NAMALWA (cell line): ENCODE measurements around the gene APBB1IP.
"Not testable (repeated sequence)": the region's sequence is repeated elsewhere in the genome, so short reads cannot be mapped to it uniquely, and the experiment has no call there.

Experiments
- DNase-seq: peaks from one replicate; pipeline ENCODE4 v3.0.0-alpha.2; 2015; ENCODE audit warnings: low spot score

The APBB1IP gene

GRCh38 chr10:26477501-26477900 lies 39.4 kb downstream of the APBB1IP start:
- no peak for DNase-seq

GRCh38 chr10:26478061-26478460 lies 39.9 kb downstream of the APBB1IP start:
- peak; percentile 78 for DNase-seq

- DNase-seq, result peak; percentile 70
Measured at GRCh38 chr10:26479766-26480492, 41.8 kb downstream of the APBB1IP start.

GRCh38 chr10:26481315-26481692 lies 43.2 kb downstream of the APBB1IP start:
- peak; percentile 56 for DNase-seq

GRCh38 chr10:26481914-26482550 lies 43.9 kb downstream of the APBB1IP start:
- DNase-seq, result peak; percentile 81

- DNase-seq, result no peak
Measured at GRCh38 chr10:26483554-26483953, 45.4 kb downstream of the APBB1IP start.

- DNase-seq, result no peak
Measured at GRCh38 chr10:26485150-26485941, 47.2 kb downstream of the APBB1IP start.

- no peak for DNase-seq
Measured at GRCh38 chr10:26486304-26486703, 48.2 kb downstream of the APBB1IP start.

GRCh38 chr10:26486990-26487850 lies 49.1 kb downstream of the APBB1IP start:
- no peak for DNase-seq

- DNase-seq, result no peak
Measured at GRCh38 chr10:26488344-26488743, 50.2 kb downstream of the APBB1IP start.

GRCh38 chr10:26489081-26489480 lies 50.9 kb downstream of the APBB1IP start:
- DNase-seq, result no peak

- DNase-seq, result not testable (repeated sequence)
Measured at GRCh38 chr10:26490367-26490766, 52.2 kb downstream of the APBB1IP start.

- DNase-seq, result no peak
Measured at GRCh38 chr10:26491276-26491675, 53.1 kb downstream of the APBB1IP start.

- DNase-seq, result no peak
Measured at GRCh38 chr10:26491934-26492333, 53.8 kb downstream of the APBB1IP start.

GRCh38 chr10:26492725-26493124 lies 54.6 kb downstream of the APBB1IP start:
- DNase-seq, result not testable (repeated sequence)

- no peak for DNase-seq
Measured at GRCh38 chr10:26494018-26494417, 55.9 kb downstream of the APBB1IP start.

GRCh38 chr10:26499426-26499825 lies 61.3 kb downstream of the APBB1IP start:
- DNase-seq, result no peak

GRCh38 chr10:26502986-26503385 lies 64.8 kb downstream of the APBB1IP start:
- DNase-seq, result no peak

- DNase-seq, result peak; percentile 14
Measured at GRCh38 chr10:26503911-26504310, 65.8 kb downstream of the APBB1IP start.

- DNase-seq, result not testable (repeated sequence)
Measured at GRCh38 chr10:26504429-26504828, 66.3 kb downstream of the APBB1IP start.

GRCh38 chr10:26505491-26505890 lies 67.3 kb downstream of the APBB1IP start:
- DNase-seq, result no peak

GRCh38 chr10:26506736-26507135 lies 68.6 kb downstream of the APBB1IP start:
- no peak for DNase-seq
